ENCODE measurements around the gene BAIAP2.
"Not testable (repeated sequence)": the region's sequence is repeated elsewhere in the genome, so short reads cannot be mapped to it uniquely, and the experiment has no call there.

BAIAP2 gene

DNA sequence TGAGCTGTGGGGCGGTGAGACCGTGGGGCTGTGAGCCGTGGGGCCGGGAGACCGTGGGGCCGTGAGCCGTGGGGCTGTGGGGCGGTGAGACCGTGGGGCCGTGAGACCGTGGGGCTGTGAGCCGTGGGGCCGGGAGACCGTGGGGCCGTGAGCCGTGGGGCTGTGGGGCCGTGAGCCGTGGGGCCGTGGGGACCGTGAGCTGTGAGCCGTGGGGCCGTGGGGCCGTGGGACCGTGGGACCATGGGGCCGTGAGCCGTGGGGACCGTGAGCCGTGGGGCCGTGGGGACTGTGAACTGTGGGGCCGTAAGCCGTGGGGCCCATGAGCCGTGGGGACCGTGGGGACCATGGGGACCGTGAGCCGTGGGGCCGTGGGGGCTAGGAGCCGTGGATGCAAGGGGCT is 105.7 kb downstream of the BAIAP2 start:
- DNase-seq (ENCODE audit: low spot score): no peak

- DNase-seq (ENCODE audit: low spot score): peak; percentile 88
Measured at GRCh38 chr17:81142301-81143199, 107.6 kb downstream of the BAIAP2 start.

DNA sequence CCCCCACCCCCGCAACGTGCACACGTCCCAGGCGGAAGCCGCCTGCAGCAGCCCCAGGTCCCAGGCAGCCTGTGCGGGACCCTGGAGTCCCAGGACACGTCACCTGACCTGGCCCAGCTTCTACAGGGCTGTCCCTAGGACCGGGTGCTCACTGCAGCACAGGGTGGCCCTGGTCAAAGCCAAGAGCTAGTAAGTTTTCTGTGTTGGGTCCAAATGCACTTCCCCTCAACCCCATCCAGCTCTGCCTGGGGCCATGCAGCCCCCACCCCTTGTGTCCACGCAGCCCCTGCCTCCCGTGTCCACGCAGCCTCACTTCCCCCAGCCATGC is 108.2 kb downstream of the BAIAP2 start:
- DNase-seq (ENCODE audit: low spot score): no peak

- no peak for DNase-seq (ENCODE audit: low spot score)
Measured at GRCh38 chr17:81143717-81144422, 108.9 kb downstream of the BAIAP2 start.

DNA sequence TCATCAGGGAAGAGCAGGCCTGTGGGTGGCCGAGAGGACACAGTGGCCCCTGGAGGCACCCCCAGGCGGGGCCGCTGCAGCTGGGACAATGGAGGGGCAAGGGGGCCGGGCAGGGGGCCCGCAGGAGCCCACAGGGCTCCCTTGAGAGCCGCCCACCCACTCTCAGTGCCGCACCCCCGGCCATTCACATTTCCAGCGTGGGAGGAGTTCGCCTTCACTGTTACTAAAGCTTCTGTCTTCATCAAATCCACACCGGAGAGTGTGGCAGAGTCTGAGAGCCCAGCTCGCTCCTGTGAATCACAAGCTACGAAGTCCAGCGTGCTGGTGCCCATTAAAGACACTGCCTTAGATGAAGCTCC is 109.5 kb downstream of the BAIAP2 start:
- no peak for DNase-seq (ENCODE audit: low spot score)

DNA sequence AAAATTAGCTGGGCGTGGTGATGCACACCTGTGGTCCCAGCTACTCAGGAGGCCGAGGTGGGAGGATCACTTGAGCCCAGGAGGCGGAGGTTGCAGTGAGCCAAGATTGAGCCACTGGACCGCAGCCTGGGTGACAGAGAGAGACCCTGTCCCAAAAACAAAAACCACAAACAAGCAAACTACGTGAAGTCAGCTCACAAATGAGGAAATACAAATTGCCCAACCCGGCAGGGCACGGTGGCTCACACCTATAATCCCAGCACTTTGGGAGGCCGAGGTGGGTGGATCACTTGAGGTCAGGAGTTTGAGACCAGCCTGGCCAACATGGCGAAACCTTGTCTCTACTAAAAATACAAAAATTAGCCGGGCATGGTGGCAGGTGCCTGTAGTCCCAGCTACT is 111.3 kb downstream of the BAIAP2 start:
- DNase-seq (ENCODE audit: low spot score): not testable (repeated sequence)

- no peak for DNase-seq (ENCODE audit: low spot score)
Measured at GRCh38 chr17:81147701-81148100, 112.8 kb downstream of the BAIAP2 start.

- no peak for DNase-seq (ENCODE audit: low spot score)
Measured at GRCh38 chr17:81148571-81148970, 113.6 kb downstream of the BAIAP2 start.

GRCh38 chr17:81148986-81149533 is 114.1 kb downstream of the BAIAP2 start:
- DNase-seq (ENCODE audit: low spot score): no peak

DNA sequence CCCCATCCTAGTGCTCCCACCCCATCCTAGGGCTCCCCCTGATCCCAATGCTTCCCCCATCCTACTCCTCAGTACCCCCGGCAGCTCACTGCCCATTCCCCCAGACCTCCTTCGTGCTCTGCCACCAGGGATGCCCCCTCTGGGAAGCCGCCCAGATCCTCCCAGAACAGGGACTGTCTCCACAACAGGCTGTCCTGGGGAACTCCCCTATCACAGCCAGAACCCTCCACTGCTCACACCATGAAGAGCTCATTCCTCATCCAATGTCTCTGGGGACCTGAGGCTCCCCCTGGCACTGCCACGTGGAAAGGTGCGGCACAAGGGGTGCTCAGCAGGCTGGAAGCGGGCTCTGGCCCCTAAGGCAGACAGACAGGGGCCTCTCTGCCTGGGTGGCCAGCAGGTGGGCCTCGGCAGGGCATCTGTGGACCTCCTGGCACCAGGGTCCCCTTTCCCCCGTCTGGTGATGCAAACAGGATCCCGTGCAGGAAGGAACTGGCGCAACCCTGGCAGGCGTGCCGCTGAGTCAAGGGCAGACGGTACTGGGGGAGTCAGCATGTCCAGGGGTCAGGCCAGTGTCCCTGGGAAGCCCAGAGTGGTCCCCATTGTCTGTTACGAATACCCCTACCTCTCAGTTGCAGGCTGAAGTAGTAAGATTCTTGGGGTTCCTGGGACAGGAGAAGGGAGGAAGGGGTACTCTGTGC is 115.6 kb downstream of the BAIAP2 start:
- no peak for DNase-seq (ENCODE audit: low spot score)

DNA sequence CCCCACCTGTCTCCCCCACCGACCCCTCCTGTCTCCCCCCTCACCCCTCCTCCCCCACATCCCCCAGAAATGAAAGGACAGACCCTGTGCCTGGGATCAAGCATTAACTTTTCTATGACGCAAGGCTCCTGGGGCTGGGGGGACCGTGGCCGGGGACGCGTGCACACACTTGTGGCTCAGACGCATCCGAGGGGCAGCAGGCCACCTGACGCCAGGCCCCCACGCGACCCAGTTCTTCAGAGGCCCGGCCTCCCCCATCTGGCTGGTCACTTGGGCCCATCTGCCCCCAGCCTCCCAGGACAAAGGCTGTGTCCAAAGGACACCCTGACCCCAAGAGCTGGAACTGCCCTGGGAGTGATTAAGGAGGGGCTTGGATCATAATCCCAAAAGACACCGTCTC is 116.3 kb downstream of the BAIAP2 start:
- DNase-seq (ENCODE audit: low spot score): no peak

DNA sequence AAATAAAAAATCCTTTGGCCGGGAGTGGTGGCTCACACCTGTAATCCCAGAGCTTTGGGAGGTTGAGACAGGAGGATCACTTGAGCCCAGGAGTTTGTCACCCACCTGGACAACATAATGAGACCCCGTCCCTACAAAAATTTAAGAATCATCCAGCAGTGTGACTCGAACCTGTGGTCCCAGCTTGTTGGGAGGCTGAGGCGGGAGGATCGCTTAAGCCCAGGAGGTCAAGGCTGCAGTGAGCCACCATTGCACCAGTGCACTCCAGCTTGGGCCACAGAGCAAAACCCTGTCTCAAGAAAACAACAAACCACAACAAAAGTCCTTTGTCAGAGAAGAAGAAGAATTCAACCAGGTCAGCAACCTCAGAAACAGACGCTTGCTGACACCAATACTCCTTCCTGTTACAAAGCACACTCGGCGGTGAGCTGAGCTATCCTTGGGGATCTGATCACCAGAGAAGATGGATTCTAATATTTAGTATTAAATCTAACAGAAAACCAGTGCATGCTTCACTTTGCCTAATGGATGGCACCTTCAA is 117.4 kb downstream of the BAIAP2 start:
- DNase-seq (ENCODE audit: low spot score): no peak

GRCh38 chr17:81153340-81153803 is 118.4 kb downstream of the BAIAP2 start:
- peak; percentile 70 for DNase-seq (ENCODE audit: low spot score)

- DNase-seq (ENCODE audit: low spot score): not testable (repeated sequence)
Measured at GRCh38 chr17:81154016-81154415, 119.1 kb downstream of the BAIAP2 start.

DNA sequence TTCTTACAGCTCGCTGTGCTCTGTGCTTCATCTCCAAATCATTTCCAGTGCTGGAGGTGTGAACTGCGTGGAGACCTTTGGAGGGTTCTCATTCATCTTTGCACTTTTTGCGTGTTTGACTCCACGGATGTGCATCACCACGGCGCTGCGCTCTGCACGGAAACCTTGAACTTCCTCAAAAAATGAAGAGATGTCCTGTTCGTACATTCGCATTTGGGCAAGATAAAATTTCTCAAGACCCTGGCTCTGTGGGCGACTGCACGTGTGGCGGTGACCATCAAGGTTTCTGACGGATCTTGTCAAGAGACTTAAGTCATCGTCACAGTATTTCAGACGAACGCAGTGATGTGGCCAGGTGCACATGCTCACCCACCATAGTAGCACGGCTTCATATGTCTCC is 120.0 kb downstream of the BAIAP2 start:
- DNase-seq (ENCODE audit: low spot score): no peak

GRCh38 chr17:81156866-81157805 is 122.2 kb downstream of the BAIAP2 start:
- no peak for DNase-seq (ENCODE audit: low spot score)

DNA sequence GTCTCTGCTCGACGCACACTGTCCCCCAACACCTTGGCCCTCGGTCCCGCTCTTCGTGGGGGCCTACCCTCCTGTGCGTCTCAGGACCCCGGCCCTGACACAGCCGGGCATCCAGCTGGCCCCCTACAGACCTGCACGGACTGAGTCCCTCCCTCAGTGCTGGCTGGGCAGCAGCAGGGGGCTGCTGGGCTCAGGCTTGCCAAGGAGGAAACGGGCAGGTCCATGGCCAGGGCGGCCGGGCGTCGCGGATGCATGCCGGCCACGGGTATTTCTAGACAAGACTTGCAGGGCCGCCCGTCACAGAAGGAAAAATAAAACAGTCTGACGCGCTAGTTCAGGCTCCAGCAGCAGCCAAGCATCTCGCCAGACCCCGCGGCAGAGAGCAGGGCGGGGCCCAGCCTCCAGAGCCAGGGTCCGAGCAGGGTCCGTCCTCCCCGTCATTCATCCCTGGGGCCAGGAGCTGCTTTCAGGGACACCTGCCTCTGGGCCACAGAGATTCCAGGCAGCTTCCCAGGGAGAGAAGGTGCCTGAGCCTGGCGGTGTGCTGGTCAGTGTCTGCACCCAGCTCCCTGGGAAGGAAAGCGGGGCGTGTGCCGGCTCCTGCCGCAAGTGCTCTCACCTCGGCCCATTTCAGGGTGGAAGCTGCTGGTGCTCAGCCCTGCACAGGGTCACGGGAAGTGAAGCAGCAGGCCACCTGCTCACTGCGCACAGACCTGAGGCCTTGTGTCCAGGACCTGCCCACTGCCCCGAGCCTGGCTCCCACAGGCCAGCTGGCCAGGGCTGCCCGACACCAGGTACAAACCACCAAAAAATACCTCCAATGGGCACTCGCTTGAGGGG is 123.1 kb downstream of the BAIAP2 start:
- DNase-seq (ENCODE audit: low spot score): no peak

GRCh38 chr17:81158688-81159590 is 124.0 kb downstream of the BAIAP2 start:
- DNase-seq (ENCODE audit: low spot score): no peak

DNA sequence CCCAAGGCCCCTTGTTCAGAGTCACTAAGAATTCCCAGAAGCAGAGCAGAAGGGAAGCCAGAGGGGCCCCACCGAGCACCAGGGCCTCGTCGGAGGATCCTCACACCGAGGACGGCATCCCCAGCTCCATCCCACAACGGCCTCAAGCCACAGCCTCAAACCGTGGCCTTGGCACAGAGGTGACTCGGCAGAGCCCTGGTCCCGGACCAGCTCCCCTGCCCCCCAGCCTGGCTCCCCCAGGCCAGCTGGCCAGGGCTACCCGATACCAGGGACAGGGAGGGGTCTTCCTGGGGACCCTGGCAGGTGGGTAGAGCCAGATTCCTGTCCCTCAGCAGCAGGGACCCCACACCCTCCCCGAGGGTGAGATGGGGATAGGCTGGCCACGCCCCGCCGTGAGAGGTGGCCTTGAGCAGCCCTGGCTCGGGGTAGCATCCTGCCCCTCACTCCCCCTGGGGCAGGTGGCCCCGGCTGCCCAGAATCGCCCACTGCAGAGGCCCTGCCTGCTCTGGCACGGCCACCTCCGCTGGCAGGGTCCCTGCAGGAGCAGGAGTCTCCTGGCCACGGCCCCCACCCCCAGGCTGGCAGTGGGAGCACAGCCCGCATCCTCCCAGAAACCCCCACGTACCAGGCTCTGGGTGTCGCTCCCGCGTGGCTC is 124.8 kb downstream of the BAIAP2 start:
- no peak for DNase-seq (ENCODE audit: low spot score)

Data from GM03348 (cell line).